PC-9 (cell line): ENCODE measurements around the gene SCGB3A1. TPM values are rescaled to one million over a fixed set of nuclear protein-coding genes. Genes with fewer than 3 reads are reported as not detected.

Experiments
- BruUV-seq: library from RNA; stranded (reverse); fragments of 400-500 nt; replicated peaks from 2 replicates; lab custom pipeline; 2021; lab: Mats Ljungman, UMichigan
- CTCF ChIA-PET: fragments of 300-600 bp; sonication (Branson Sonifier 250); formaldehyde crosslinking; loops from one replicate; lab custom pipeline; 2022; ENCODE audit warnings: antibody characterized with exemption; lab: Charles Lee
- POLR2A ChIA-PET: fragments of 300-600 bp; sonication (Branson Sonifier 250); formaldehyde crosslinking; loops from one replicate; lab custom pipeline; 2022; ENCODE audit warnings: antibody characterized with exemption; ENCODE audit not compliant: unreplicated experiment; lab: Charles Lee
- DNase-seq, 2 experiments: peaks; one replicate each; pipeline versions ENCODE4 v3.0.0 to v3.0.0-alpha.2; 2015 to 2022; ENCODE audit warnings: mixed read lengths in 1 of 2
- H2AFZ ChIP-seq: fragments of 200-600 bp; sonication (generic); 2 replicates; pipeline ENCODE4 v1.8.1; 2017; ENCODE audit warnings: antibody characterized with exemption
- H3F3A ChIP-seq: fragments of 200-600 bp; sonication (generic); 2 replicates; pipeline ENCODE4 v1.8.1; 2017; ENCODE audit warnings: antibody characterized with exemption, mild to moderate bottlenecking, low read depth; ENCODE audit not compliant: insufficient read depth
- H3K27ac ChIP-seq: fragments of 200-600 bp; sonication (generic); 2 replicates; pipeline ENCODE4 v1.6.1; 2016; ENCODE audit warnings: mixed run types
- H3K27me3 ChIP-seq: fragments of 200-600 bp; sonication (generic); 2 replicates; pipeline ENCODE4 v1.6.1; 2016; ENCODE audit warnings: low read depth, mixed run types; ENCODE audit not compliant: insufficient read depth
- H3K36me3 ChIP-seq: fragments of 200-600 bp; sonication (generic); 2 replicates; pipeline ENCODE4 v1.6.1; 2016; ENCODE audit warnings: low read depth, mixed run types
- H3K4me1 ChIP-seq: fragments of 200-600 bp; sonication (generic); replicated peaks from 2 replicates; pipeline ENCODE4 v1.6.1; 2016; ENCODE audit warnings: mixed run types; ENCODE audit not compliant: insufficient read depth
- H3K4me2 ChIP-seq: fragments of 200-600 bp; sonication (generic); 2 replicates; pipeline ENCODE4 v1.6.1; 2017; ENCODE audit warnings: mixed run types
- H3K4me3 ChIP-seq: fragments of 200-600 bp; sonication (generic); 2 replicates; pipeline ENCODE4 v1.6.1; 2016; ENCODE audit warnings: mixed run types
- H3K79me2 ChIP-seq: fragments of 200-600 bp; sonication (generic); 2 replicates; pipeline ENCODE4 v1.6.1; 2017; ENCODE audit warnings: low read depth, mixed run types
- H3K9me2 ChIP-seq: fragments of 200-600 bp; sonication (generic); 2 replicates; pipeline ENCODE4 v1.8.1; 2017; ENCODE audit warnings: mild to moderate bottlenecking; ENCODE audit not compliant: insufficient read depth
- H3K9me3 ChIP-seq: fragments of 200-600 bp; sonication (generic); 2 replicates; pipeline ENCODE4 v1.8.1; 2016; ENCODE audit warnings: low read depth; ENCODE audit not compliant: insufficient read depth
- H4K20me1 ChIP-seq: fragments of 200-600 bp; sonication (generic); 2 replicates; pipeline ENCODE4 v1.8.1; 2017; ENCODE audit not compliant: insufficient read depth
- CTCF ChIP-seq: fragments of 200-600 bp; sonication (generic); conservative IDR thresholded peaks from 2 replicates; pipeline ENCODE4 v1.6.1; 2017; ENCODE audit warnings: mixed run types, antibody characterized with exemption, mild to moderate bottlenecking, moderate library complexity
- EZH2 ChIP-seq: fragments of 200-600 bp; sonication (generic); IDR thresholded peaks from 2 replicates; pipeline ENCODE4 v1.8.0; 2017; ENCODE audit warnings: antibody characterized with exemption, low read depth
- intact Hi-C: fragments of 100-400 bp; cut with micrococcal nuclease; formaldehyde crosslinking; loops from one replicate; pipeline ENCODE4 v1.10.0; 2022; ENCODE audit not compliant: unreplicated experiment
- total RNA-seq: library from RNA; stranded (reverse); gene quantifications from 2 replicates; pipeline ENCODE4 v1.2.3, GENCODE V29; 2021

SCGB3A1 gene
- total RNA-seq, 1 experiment from 2014 or later, result not detected

- Histone ChIP-seq H3K4me1 (no peaks in the 10 kb centered on the region), H4K20me1 (no peaks in the 10 kb centered on the region), H2AFZ (no peak overlapping the region), H3K4me3 (no peak overlapping the region), H3K79me2 (no peaks in the 10 kb centered on the region), H3K36me3 (no peaks in the 10 kb centered on the region), H3K4me2 (no peak overlapping the region), H3K9me2 (no peaks in the 10 kb centered on the region), H3K27ac (no peak overlapping the region), H3F3A (no peaks in the 10 kb centered on the region), H3K9me3 (no peaks in the 10 kb centered on the region), H3K27me3 (peaks cover 60% of the 10 kb centered on the region)
- intact Hi-C loops, result no loop called here
- no peak for DNase-seq
- BruUV-seq, result no TSS peak
- TF ChIP-seq EZH2, result no peak
- TF ChIP-seq CTCF, result no peak
- CTCF ChIA-PET, result no interaction called here
- POLR2A ChIA-PET, result no interaction called here
Measured at GRCh38 chr5:180636016-180636402, 44.7 kb upstream of the SCGB3A1 start.

- Histone ChIP-seq H4K20me1 (no peaks in the 10 kb centered on the region), H3K9me2 (no peaks in the 10 kb centered on the region), H3K4me2 (no peak overlapping the region), H3K27ac (no peak overlapping the region), H3K27me3 (peaks cover 67% of the 10 kb centered on the region), H3F3A (no peaks in the 10 kb centered on the region), H2AFZ (no peak overlapping the region), H3K36me3 (no peaks in the 10 kb centered on the region), H3K9me3 (no peaks in the 10 kb centered on the region), H3K4me1 (no peaks in the 10 kb centered on the region), H3K79me2 (no peaks in the 10 kb centered on the region), H3K4me3 (no peak overlapping the region)
- DNase-seq, result no peak
- ChIA-PET CTCF (interaction anchor here (0.6 kb wide), 2 partner anchors 139 to 274 kb away, joined by 3 read pairs; no protein-coding TSS in a partner anchor), POLR2A (no interaction called here)
- intact Hi-C loops, result no loop called here
- no TSS peak for BruUV-seq
- no peak for TF ChIP-seq EZH2
- no peak for TF ChIP-seq CTCF
Measured at GRCh38 chr5:180633283-180634177, 42.2 kb upstream of the SCGB3A1 start.

GRCh38 chr5:180632768-180633167 lies 41.5 kb upstream of the SCGB3A1 start:
- Histone ChIP-seq H3K9me3 (no peaks in the 10 kb centered on the region), H3K27me3 (peaks cover 65% of the 10 kb centered on the region), H3K36me3 (no peaks in the 10 kb centered on the region), H3F3A (no peaks in the 10 kb centered on the region), H3K79me2 (no peaks in the 10 kb centered on the region), H3K4me2 (no peak overlapping the region), H3K27ac (no peak overlapping the region), H2AFZ (no peak overlapping the region), H3K9me2 (no peaks in the 10 kb centered on the region), H4K20me1 (no peaks in the 10 kb centered on the region), H3K4me3 (no peak overlapping the region), H3K4me1 (no peaks in the 10 kb centered on the region)
- POLR2A ChIA-PET, result no interaction called here
- no peak for TF ChIP-seq EZH2
- no peak for TF ChIP-seq CTCF
- BruUV-seq, result no TSS peak
- CTCF ChIA-PET, result no interaction called here
- intact Hi-C loops, result no loop called here
- no peak for DNase-seq
